HepG2 (cell line): ENCODE measurements around the gene SCYGR5. TPM values are rescaled to one million over a fixed set of nuclear protein-coding genes. Genes with fewer than 3 reads are reported as not detected.

Source experiments
- ATAC-seq: fragments of 200-7000 bp; cut with Tn5 transposase; 3 replicates; pipeline ENCODE4 v1.9.1; 2020; ENCODE audit warnings: mild to moderate bottlenecking, moderate library complexity
- BruUV-seq: library from RNA; stranded (reverse); fragments of 400-500 nt; replicated peaks from 2 replicates; lab custom pipeline; 2021; lab: Mats Ljungman, UMichigan
- CTCF ChIA-PET: fragments of 300-600 bp; formaldehyde crosslinking; extraction: SDS; loops from one replicate; lab custom pipeline; 2021; ENCODE audit warnings: low total read pairs, inconsistent platforms, low intra/inter-chr PET ratio; lab: Yijun Ruan, JAX
- POLR2A ChIA-PET: fragments of 350-600 bp; sonication (Branson Sonifier 250); formaldehyde crosslinking; loops from one replicate; lab custom pipeline; 2020; ENCODE audit warnings: antibody characterized with exemption, inconsistent platforms; lab: Yijun Ruan, JAX
- DNase-seq: peaks from one replicate; pipeline ENCODE4 v3.0.0-alpha.2; 2015; ENCODE audit warnings: low spot score
- FAIRE-seq: peaks from 3 replicates; lab custom pipeline; 2011; peaks lifted over from hg19 to GRCh38; lab: Jason Lieb, UNC
- H2AFZ ChIP-seq: one replicate; pipeline ENCODE4 v1.6.1; 2011; ENCODE audit warnings: low read length, inconsistent platforms
- H3K27ac ChIP-seq: fragments of 300-600 bp; 3 replicates; pipeline ENCODE4 v1.8.0; 2011; ENCODE audit warnings: mixed run types, mild to moderate bottlenecking, mixed read lengths, low read length, inconsistent platforms; ENCODE audit not compliant: insufficient read depth; ENCODE audit errors: extremely low read length
- H3K27me3 ChIP-seq, 2 experiments: fragments of 200-600 bp in 1 of 2; 2 replicates in 1 of 2; 3 replicates in 1 of 2; pipeline versions ENCODE4 v1.6.0 to v1.8.0; 2011; ENCODE audit warnings: low read length in 2 of 2, mild to moderate bottlenecking in 2 of 2, moderate library complexity in 2 of 2, inconsistent platforms in 1 of 2; ENCODE audit not compliant: insufficient read depth in 2 of 2, control insufficient read depth in 1 of 2
- H3K36me3 ChIP-seq, 2 experiments: fragments of 200-600 bp in 1 of 2; replicated peaks in 1 of 2; 2 replicates in 1 of 2; 3 replicates in 1 of 2; pipeline versions ENCODE4 v1.5.1 to v1.8.0; 2011; ENCODE audit warnings: low read length in 2 of 2, inconsistent platforms in 1 of 2; ENCODE audit not compliant: insufficient read depth in 2 of 2, control insufficient read depth in 1 of 2
- H3K4me1 ChIP-seq: 2 replicates; pipeline ENCODE4 v1.5.1; 2012; ENCODE audit warnings: low read length, inconsistent platforms; ENCODE audit not compliant: insufficient read depth
- H3K4me2 ChIP-seq: 2 replicates; pipeline ENCODE4 v1.6.0; 2011; ENCODE audit warnings: low read depth, low read length, inconsistent platforms
- H3K4me3 ChIP-seq, 3 experiments: fragments of 200-600 bp in 1 of 3; sonication (generic), shearing (Covaris generic) in 1 of 3; replicated peaks in 1 of 3; 2 replicates each; pipeline ENCODE4 v1.5.1; 2011 to 2016; ENCODE audit warnings: low read length in 3 of 3, inconsistent platforms in 2 of 3, low read depth in 2 of 3, mild to moderate bottlenecking in 2 of 3, control low read depth in 1 of 3, mixed read lengths in 1 of 3; ENCODE audit not compliant: insufficient read depth in 1 of 3
- H3K79me2 ChIP-seq: one replicate; pipeline ENCODE4 v1.6.1; 2011; ENCODE audit warnings: low read length, inconsistent platforms; ENCODE audit not compliant: insufficient read depth
- H3K9ac ChIP-seq: 2 replicates; pipeline ENCODE4 v1.6.0; 2011; ENCODE audit warnings: mild to moderate bottlenecking, low read depth, low read length, inconsistent platforms; ENCODE audit not compliant: insufficient read depth
- H3K9me3 ChIP-seq: 2 replicates; pipeline ENCODE4 v1.5.1; 2012; ENCODE audit warnings: mild to moderate bottlenecking, low read length
- H4K20me1 ChIP-seq: 2 replicates; pipeline ENCODE4 v1.6.0; 2011; ENCODE audit warnings: inconsistent platforms, mild to moderate bottlenecking, low read length, moderate library complexity; ENCODE audit not compliant: insufficient read depth
- AKAP8 ChIP-seq: sonication (generic); formaldehyde crosslinking; IDR thresholded peaks from 2 replicates; pipeline ENCODE4 v1.5.1; 2020; ENCODE audit warnings: mild to moderate bottlenecking, missing genetic modification reagents
- EEA1 ChIP-seq: sonication (generic); formaldehyde crosslinking; IDR thresholded peaks from 2 replicates; pipeline ENCODE4 v1.5.1; 2020; ENCODE audit warnings: mild to moderate bottlenecking, missing genetic modification reagents, borderline replicate concordance
- HMG20A ChIP-seq: IDR thresholded peaks from 2 replicates; pipeline ENCODE4 v1.6.1; 2016; ENCODE audit warnings: borderline replicate concordance
- MATR3 ChIP-seq: sonication (generic); formaldehyde crosslinking; IDR thresholded peaks from 2 replicates; pipeline ENCODE4 v1.4.0; 2020; ENCODE audit warnings: missing genetic modification reagents
- PCBP2 ChIP-seq: fragments of 200-400 bp; formaldehyde crosslinking; optimal IDR thresholded peaks from 2 replicates; pipeline ENCODE3; 2018; ENCODE audit warnings: low read length, low read depth; ENCODE audit not compliant: poor library complexity, severe bottlenecking
- ZC3H13 ChIP-seq: sonication (generic); formaldehyde crosslinking; IDR thresholded peaks from 2 replicates; pipeline ENCODE4 v1.8.1; 2023; ENCODE audit warnings: mild to moderate bottlenecking, missing genetic modification reagents, moderate library complexity
- ZNF20 ChIP-seq: sonication (generic); formaldehyde crosslinking; IDR thresholded peaks from 2 replicates; pipeline ENCODE4 v1.4.0; 2020; ENCODE audit warnings: mild to moderate bottlenecking, moderate library complexity, missing genetic modification reagents
- ZNF343 ChIP-seq: sonication (generic); formaldehyde crosslinking; IDR thresholded peaks from 2 replicates; pipeline ENCODE4 v1.4.0; 2020; ENCODE audit warnings: mild to moderate bottlenecking, missing genetic modification reagents
- ZNF44 ChIP-seq: sonication (generic); formaldehyde crosslinking; IDR thresholded peaks from 2 replicates; pipeline ENCODE4 v1.5.1; 2020; ENCODE audit warnings: mild to moderate bottlenecking, missing genetic modification reagents
- ZNF589 ChIP-seq: sonication (generic); formaldehyde crosslinking; conservative IDR thresholded peaks from 2 replicates; pipeline ENCODE4 v1.8.0; 2022; ENCODE audit warnings: mild to moderate bottlenecking, moderate library complexity, missing genetic modification reagents
- ZNF678 ChIP-seq: sonication (generic); formaldehyde crosslinking; IDR thresholded peaks from 2 replicates; pipeline ENCODE4 v1.4.0; 2020; ENCODE audit warnings: mild to moderate bottlenecking, missing genetic modification reagents
- WGBS: methylation state at CpG from one replicate; pipeline ENCODE4 v1.1.6; 2017; ENCODE audit warnings: low lambda C conversion rate; 5-methylcytosine and 5-hydroxymethylcytosine counted together
- in situ Hi-C: cut with HindIII; loops from 2 replicates; pipeline ENCODE4 v1.10.0; 2017; ENCODE audit warnings: low pct_unique_long_range_greater_than_20kb; ENCODE audit not compliant: extremely low pct_ligation_motif_present
- intact Hi-C: fragments of 100-400 bp; cut with micrococcal nuclease; formaldehyde crosslinking; loops from one replicate; pipeline ENCODE4 v1.10.0; 2022; ENCODE audit not compliant: unreplicated experiment
- polyA plus RNA-seq, 8 experiments: library from polyadenylated mRNA; depleted of rRNA in 3 of 8; stranded (reverse) in 7 of 8; unstranded in 1 of 8; fragments of >200 nt; fragmentation: Illumina TruSeq in 4 of 8; extraction: Trizol in 4 of 8; gene quantifications; 2 replicates each; pipeline versions ENCODE4 v1.2.1 to v1.2.3, GENCODE V29; 2011 to 2016; ENCODE audit warnings: low read depth in 4 of 8, missing spikeins in 1 of 8, mixed read lengths in 1 of 8; ENCODE audit not compliant: insufficient read depth in 1 of 8
- total RNA-seq, 5 experiments: library from RNA; depleted of rRNA; stranded (reverse); fragments of >200 nt; fragmentation: Illumina TruSeq; extraction: Trizol; gene quantifications; 2 replicates each; pipeline ENCODE4 v1.2.3, GENCODE V29; 2016; ENCODE audit warnings: low read depth in 1 of 5
- TF ChIP-seq, protein P1 (sequence below): IDR thresholded peaks from 2 replicates; pipeline ENCODE4 v1.4.0; 2020; ENCODE audit warnings: mild to moderate bottlenecking, missing genetic modification reagents
- TF ChIP-seq, protein P2 (sequence below): sonication (generic); formaldehyde crosslinking; IDR thresholded peaks from 2 replicates; pipeline ENCODE4 v1.8.1; 2023; ENCODE audit warnings: mild to moderate bottlenecking, missing genetic modification reagents
- TF ChIP-seq, protein P3 (sequence below): sonication (generic); formaldehyde crosslinking; conservative IDR thresholded peaks from 2 replicates; pipeline ENCODE4 v1.8.0; 2022; ENCODE audit warnings: missing genetic modification reagents
- TF ChIP-seq, protein P4 (sequence below): sonication (generic); formaldehyde crosslinking; conservative IDR thresholded peaks from 2 replicates; pipeline ENCODE4 v1.4.0; 2020; ENCODE audit warnings: missing genetic modification reagents

The SCYGR5 gene
- total and polyA plus RNA-seq, 2 of the 13 experiments (the other 11 are each of a cell fraction or from before 2014, with no cell fraction given), result not detected

DNA sequence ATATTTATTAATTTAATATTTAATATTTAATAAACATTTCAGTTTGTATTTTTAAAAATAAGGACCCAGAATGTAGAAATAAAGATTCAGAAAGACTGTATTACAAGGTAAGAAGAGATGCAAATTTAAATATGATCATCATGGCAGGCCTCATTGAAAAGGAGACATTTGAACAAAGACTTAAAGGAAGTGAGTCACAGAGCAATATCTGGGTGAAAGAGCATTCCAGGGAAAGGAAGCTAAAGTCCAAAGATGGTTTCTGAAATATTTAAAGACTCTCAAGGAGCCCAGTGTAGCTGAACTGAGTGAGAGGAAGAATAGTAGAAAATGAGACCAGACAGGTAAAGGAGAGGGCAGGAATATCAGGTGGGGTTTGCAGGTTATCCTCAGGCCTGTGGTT is 43.4 kb upstream of the SCYGR5 start (continued):
- TF ChIP-seq, protein P1, sequence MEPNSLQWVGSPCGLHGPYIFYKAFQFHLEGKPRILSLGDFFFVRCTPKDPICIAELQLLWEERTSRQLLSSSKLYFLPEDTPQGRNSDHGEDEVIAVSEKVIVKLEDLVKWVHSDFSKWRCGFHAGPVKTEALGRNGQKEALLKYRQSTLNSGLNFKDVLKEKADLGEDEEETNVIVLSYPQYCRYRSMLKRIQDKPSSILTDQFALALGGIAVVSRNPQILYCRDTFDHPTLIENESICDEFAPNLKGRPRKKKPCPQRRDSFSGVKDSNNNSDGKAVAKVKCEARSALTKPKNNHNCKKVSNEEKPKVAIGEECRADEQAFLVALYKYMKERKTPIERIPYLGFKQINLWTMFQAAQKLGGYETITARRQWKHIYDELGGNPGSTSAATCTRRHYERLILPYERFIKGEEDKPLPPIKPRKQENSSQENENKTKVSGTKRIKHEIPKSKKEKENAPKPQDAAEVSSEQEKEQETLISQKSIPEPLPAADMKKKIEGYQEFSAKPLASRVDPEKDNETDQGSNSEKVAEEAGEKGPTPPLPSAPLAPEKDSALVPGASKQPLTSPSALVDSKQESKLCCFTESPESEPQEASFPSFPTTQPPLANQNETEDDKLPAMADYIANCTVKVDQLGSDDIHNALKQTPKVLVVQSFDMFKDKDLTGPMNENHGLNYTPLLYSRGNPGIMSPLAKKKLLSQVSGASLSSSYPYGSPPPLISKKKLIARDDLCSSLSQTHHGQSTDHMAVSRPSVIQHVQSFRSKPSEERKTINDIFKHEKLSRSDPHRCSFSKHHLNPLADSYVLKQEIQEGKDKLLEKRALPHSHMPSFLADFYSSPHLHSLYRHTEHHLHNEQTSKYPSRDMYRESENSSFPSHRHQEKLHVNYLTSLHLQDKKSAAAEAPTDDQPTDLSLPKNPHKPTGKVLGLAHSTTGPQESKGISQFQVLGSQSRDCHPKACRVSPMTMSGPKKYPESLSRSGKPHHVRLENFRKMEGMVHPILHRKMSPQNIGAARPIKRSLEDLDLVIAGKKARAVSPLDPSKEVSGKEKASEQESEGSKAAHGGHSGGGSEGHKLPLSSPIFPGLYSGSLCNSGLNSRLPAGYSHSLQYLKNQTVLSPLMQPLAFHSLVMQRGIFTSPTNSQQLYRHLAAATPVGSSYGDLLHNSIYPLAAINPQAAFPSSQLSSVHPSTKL (CRISPR knock-in tag), result no peak
- no peak for TF ChIP-seq EEA1 (CRISPR knock-in tag)

DNA sequence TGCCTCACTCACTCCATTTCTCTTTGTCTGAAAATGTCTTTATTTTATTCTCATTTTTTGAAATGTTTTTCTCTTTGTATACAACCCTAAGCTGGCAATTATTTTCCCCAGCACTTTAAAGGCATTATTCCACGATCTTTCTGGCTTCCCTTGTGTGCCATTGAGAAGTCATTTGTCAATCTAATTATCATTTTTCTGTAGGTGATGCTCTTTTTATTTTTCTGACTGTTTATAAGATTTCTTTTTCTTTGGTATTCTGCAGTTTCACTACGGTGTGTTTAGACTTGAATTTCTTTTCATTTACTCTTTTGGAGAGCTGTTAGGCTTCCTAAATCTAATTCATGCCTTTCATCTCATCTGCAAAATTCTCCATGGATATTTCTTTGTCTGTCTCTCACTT is 41.2 kb upstream of the SCYGR5 start:
- ChIA-PET POLR2A (no interaction called here), CTCF (no interaction called here)
- Histone ChIP-seq H4K20me1 (no peaks in the 10 kb centered on the region), H3K4me3 (no peak overlapping the region), H3K27ac (no peak overlapping the region), H3K36me3 (no peaks in the 10 kb centered on the region), H3K9ac (no peak overlapping the region), H3K4me1 (no peaks in the 10 kb centered on the region), H3K27me3 (peaks cover 0 to 11% of the 10 kb centered on the region in 2 experiments; a peak in 1 of 5 replicates), H3K79me2 (no peaks in the 10 kb centered on the region), H3K9me3 (no peaks in the 10 kb centered on the region), H2AFZ (no peak overlapping the region), H3K4me2 (no peak overlapping the region)
- no TSS peak for BruUV-seq
- in situ Hi-C loops (no loop called here), intact Hi-C loops (no loop called here)
- WGBS, result 14% methylated on average over 2 of the region's 2 CpGs
- FAIRE-seq (no peak), DNase-seq (no peak), ATAC-seq (no peak)
- TF ChIP-seq ZNF44 (CRISPR knock-in tag) (no peak), ZNF589 (CRISPR knock-in tag) (no peak), HMG20A (no peak), ZNF343 (no peak), PCBP2 (no peak), MATR3 (CRISPR knock-in tag) (no peak), ZNF20 (CRISPR knock-in tag) (no peak), ZC3H13 (CRISPR knock-in tag) (no peak), AKAP8 (CRISPR knock-in tag) (no peak), ZNF678 (CRISPR knock-in tag) (no peak)
- TF ChIP-seq, protein P2, sequence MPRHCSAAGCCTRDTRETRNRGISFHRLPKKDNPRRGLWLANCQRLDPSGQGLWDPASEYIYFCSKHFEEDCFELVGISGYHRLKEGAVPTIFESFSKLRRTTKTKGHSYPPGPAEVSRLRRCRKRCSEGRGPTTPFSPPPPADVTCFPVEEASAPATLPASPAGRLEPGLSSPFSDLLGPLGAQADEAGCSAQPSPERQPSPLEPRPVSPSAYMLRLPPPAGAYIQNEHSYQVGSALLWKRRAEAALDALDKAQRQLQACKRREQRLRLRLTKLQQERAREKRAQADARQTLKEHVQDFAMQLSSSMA (CRISPR knock-in tag), result no peak
- TF ChIP-seq, protein P3, sequence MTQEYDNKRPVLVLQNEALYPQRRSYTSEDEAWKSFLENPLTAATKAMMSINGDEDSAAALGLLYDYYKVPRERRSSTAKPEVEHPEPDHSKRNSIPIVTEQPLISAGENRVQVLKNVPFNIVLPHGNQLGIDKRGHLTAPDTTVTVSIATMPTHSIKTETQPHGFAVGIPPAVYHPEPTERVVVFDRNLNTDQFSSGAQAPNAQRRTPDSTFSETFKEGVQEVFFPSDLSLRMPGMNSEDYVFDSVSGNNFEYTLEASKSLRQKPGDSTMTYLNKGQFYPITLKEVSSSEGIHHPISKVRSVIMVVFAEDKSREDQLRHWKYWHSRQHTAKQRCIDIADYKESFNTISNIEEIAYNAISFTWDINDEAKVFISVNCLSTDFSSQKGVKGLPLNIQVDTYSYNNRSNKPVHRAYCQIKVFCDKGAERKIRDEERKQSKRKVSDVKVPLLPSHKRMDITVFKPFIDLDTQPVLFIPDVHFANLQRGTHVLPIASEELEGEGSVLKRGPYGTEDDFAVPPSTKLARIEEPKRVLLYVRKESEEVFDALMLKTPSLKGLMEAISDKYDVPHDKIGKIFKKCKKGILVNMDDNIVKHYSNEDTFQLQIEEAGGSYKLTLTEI (CRISPR knock-in tag), result no peak
- TF ChIP-seq, protein P4, sequence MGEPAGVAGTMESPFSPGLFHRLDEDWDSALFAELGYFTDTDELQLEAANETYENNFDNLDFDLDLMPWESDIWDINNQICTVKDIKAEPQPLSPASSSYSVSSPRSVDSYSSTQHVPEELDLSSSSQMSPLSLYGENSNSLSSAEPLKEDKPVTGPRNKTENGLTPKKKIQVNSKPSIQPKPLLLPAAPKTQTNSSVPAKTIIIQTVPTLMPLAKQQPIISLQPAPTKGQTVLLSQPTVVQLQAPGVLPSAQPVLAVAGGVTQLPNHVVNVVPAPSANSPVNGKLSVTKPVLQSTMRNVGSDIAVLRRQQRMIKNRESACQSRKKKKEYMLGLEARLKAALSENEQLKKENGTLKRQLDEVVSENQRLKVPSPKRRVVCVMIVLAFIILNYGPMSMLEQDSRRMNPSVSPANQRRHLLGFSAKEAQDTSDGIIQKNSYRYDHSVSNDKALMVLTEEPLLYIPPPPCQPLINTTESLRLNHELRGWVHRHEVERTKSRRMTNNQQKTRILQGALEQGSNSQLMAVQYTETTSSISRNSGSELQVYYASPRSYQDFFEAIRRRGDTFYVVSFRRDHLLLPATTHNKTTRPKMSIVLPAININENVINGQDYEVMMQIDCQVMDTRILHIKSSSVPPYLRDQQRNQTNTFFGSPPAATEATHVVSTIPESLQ, result no peak
